Vagina (tissue), 2 donors: ENCODE data around the gene ATP5F1D. TPM values are rescaled to one million over a fixed set of nuclear protein-coding genes. Genes with fewer than 3 reads are reported as not detected.

ENCODE experiments used
- DNase-seq, 2 donors: peaks; one replicate each; pipeline ENCODE4 v3.0.0-alpha.2; 2017; ENCODE audit errors: extremely low spot score in 2 of 2
- H3K27ac ChIP-seq: fragments of 200-600 bp; sonication (generic); one replicate; pipeline ENCODE4 v1.5.1; 2019
- H3K27me3 ChIP-seq: fragments of 200-600 bp; sonication (generic); one replicate; pipeline ENCODE4 v1.5.1; 2019
- H3K36me3 ChIP-seq, 2 donors: fragments of 200-600 bp; sonication (generic); one replicate each; pipeline ENCODE4 v1.5.1; 2017 to 2019
- H3K4me1 ChIP-seq: fragments of 200-600 bp; sonication (generic); one replicate; pipeline ENCODE4 v1.5.1; 2019
- H3K4me3 ChIP-seq, 2 donors: fragments of 200-600 bp; sonication (generic); 1 replicate in 1 of 2; 2 replicates in 1 of 2; pipeline ENCODE4 v1.5.1; 2016 to 2019
- H3K9me3 ChIP-seq: fragments of 200-600 bp; sonication (generic); one replicate; pipeline ENCODE4 v1.5.1; 2019
- POLR2A ChIP-seq, 2 donors: fragments of 450-650 bp; IDR thresholded peaks; one replicate each; pipeline ENCODE4 v1.6.1; 2017; ENCODE audit warnings: antibody characterized with exemption in 2 of 2, mild to moderate bottlenecking in 2 of 2, moderate library complexity in 2 of 2
- POLR2AphosphoS5 ChIP-seq, 2 donors: sonication (generic); formaldehyde crosslinking; IDR thresholded peaks; one replicate each; pipeline ENCODE4 v1.9.0; 2017; ENCODE audit warnings: antibody characterized with exemption in 2 of 2, mild to moderate bottlenecking in 2 of 2, low read depth in 1 of 2; ENCODE audit not compliant: insufficient read depth in 1 of 2
- intact Hi-C: fragments of 100-400 bp; cut with DNase I; formaldehyde crosslinking; loops from one replicate; pipeline ENCODE4 v1.15.1; 2023
- total RNA-seq: library from RNA; depleted of rRNA; stranded (reverse); fragments of >200 nt; gene quantifications from one replicate; pipeline ENCODE4 v1.2.3, GENCODE V29; 2016
- TF ChIP-seq, protein P1 (sequence below), 3 experiments: fragments of 450-650 bp in 2 of 3; fragments of 200-600 bp in 1 of 3; sonication (generic) in 1 of 3; IDR thresholded peaks; one replicate each; pipeline ENCODE4 v1.5.1; 2017 to 2019; ENCODE audit warnings: antibody characterized with exemption in 3 of 3, mild to moderate bottlenecking in 2 of 3, moderate library complexity in 2 of 3

Gene ATP5F1D
- total RNA-seq, 1 donor from 2014 or later: 154 TPM

DNA sequence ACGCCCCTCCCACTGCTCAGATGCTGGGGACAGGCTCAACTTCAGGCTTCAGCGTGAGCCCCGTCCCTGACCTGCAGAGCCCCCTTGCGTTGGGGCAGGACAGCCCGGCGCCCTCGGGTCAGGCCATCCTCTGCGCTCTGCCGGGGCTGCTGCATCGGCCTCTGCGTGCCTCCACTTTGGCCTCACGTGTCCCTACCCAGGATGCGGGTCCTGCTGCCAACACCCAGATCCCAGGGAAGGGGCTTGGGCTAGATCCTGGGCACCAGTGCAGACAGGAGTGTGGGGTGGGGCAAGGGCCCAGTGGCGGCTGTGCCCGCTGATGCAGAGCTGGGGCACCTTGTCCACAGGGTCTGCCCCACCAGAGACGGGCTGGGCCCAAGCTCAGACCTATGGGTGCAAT lies 16.7 kb upstream of the ATP5F1D start:
- TF ChIP-seq POLR2A (IDR thresholded peaks at IDR 0.05) (no peak), POLR2AphosphoS5 (IDR thresholded peaks at IDR 0.05; ENCODE audit: insufficient read depth in 1 of 2, low read depth in 1 of 2) (no peak)
- TF ChIP-seq, protein P1, sequence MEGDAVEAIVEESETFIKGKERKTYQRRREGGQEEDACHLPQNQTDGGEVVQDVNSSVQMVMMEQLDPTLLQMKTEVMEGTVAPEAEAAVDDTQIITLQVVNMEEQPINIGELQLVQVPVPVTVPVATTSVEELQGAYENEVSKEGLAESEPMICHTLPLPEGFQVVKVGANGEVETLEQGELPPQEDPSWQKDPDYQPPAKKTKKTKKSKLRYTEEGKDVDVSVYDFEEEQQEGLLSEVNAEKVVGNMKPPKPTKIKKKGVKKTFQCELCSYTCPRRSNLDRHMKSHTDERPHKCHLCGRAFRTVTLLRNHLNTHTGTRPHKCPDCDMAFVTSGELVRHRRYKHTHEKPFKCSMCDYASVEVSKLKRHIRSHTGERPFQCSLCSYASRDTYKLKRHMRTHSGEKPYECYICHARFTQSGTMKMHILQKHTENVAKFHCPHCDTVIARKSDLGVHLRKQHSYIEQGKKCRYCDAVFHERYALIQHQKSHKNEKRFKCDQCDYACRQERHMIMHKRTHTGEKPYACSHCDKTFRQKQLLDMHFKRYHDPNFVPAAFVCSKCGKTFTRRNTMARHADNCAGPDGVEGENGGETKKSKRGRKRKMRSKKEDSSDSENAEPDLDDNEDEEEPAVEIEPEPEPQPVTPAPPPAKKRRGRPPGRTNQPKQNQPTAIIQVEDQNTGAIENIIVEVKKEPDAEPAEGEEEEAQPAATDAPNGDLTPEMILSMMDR (IDR thresholded peaks at IDR 0.05): no peak
- peaks cover 0 to 56% of the 10 kb centered on the region in 2 donors for H3K36me3 ChIP-seq
- intact Hi-C loops: no loop called here

DNA sequence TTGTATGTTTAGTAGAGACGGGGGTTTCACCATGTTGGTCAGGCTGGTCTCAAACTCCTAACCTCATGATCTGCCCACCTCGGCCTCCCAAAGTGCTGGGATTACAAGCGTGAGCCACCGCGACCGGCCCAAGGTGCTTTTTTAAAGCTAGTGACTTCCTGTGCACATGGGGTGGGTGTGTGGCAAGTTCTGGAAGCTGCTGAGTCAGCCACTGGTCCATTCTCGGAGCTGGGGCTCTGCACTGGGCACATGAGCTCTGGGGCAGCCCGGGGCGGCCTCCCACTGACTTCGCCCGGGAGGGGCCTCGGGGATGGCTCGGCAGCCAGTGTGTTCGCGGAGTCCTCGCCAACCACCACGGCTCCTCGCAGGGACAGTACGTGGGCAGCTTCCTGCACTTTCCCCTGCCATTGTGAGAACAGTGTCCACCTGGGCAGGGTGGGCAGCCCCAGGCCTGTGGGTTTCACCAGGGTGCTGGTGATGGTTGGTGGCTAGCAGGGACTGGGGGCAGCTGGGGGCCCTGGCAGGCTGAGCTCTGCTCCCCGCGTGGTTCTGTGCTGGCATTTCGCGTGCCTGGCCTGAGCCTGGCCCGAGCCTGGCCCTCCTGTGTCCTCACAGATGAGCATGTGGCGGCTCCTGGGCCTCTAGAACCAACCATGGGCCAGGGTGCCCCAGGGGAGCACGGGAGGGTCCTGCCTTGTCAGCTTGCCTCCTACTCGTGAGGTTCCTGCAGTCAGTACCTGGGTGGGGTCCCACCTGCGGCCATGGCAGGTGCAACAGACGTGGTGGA lies 15.9 kb upstream of the ATP5F1D start:
- Histone ChIP-seq H3K27ac (no peak overlapping the region), H3K27me3 (no peaks in the 10 kb centered on the region), H3K36me3 (peaks cover 0 to 52% of the 10 kb centered on the region in 2 donors), H3K4me1 (no peaks in the 10 kb centered on the region), H3K4me3 (no peak overlapping the region), H3K9me3 (no peaks in the 10 kb centered on the region)
- DNase-seq: no peak
- TF ChIP-seq POLR2A (IDR thresholded peaks at IDR 0.05) (no peak), POLR2AphosphoS5 (IDR thresholded peaks at IDR 0.05; ENCODE audit: insufficient read depth in 1 of 2, low read depth in 1 of 2) (no peak)
- TF ChIP-seq, protein P1 (IDR thresholded peaks at IDR 0.05): no peak
- intact Hi-C loops: no loop called here

More for the DNA sequence above, 16.7 kb upstream of the ATP5F1D start:
- H3K27ac ChIP-seq: no peak overlapping the region
- no peak for DNase-seq
- H3K27me3 ChIP-seq: no peaks in the 10 kb centered on the region
- H3K4me1 ChIP-seq: no peaks in the 10 kb centered on the region
- no peaks in the 10 kb centered on the region for H3K9me3 ChIP-seq
- H3K4me3 ChIP-seq: no peak overlapping the region

DNA sequence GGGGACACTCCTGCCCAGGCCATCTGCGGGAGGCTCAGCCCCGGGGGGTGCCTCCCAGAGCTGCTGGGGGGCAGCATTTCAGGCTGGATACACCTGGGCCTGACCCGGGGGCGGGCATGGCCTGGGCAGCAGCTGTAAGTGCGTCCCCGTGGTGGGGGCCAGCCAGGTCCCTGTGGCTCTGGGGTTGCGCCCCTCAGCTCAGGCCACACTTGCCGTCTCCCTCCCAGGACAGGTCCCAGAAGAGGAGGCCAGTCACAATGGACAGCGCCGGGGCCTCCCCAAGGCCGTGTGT lies 15.4 kb upstream of the ATP5F1D start:
- H3K27ac ChIP-seq: no peak overlapping the region
- intact Hi-C loops: no loop called here
- DNase-seq: no peak
- H3K4me3 ChIP-seq: no peak overlapping the region
- H3K4me1 ChIP-seq: no peaks in the 10 kb centered on the region
- H3K36me3 ChIP-seq: peaks cover 0 to 46% of the 10 kb centered on the region in 2 donors
- no peaks in the 10 kb centered on the region for H3K27me3 ChIP-seq
- H3K9me3 ChIP-seq: no peaks in the 10 kb centered on the region
- TF ChIP-seq POLR2AphosphoS5 (IDR thresholded peaks at IDR 0.05; ENCODE audit: insufficient read depth in 1 of 2, low read depth in 1 of 2) (no peak), POLR2A (IDR thresholded peaks at IDR 0.05) (no peak)
- TF ChIP-seq, protein P1 (IDR thresholded peaks at IDR 0.05): no peak

DNA sequence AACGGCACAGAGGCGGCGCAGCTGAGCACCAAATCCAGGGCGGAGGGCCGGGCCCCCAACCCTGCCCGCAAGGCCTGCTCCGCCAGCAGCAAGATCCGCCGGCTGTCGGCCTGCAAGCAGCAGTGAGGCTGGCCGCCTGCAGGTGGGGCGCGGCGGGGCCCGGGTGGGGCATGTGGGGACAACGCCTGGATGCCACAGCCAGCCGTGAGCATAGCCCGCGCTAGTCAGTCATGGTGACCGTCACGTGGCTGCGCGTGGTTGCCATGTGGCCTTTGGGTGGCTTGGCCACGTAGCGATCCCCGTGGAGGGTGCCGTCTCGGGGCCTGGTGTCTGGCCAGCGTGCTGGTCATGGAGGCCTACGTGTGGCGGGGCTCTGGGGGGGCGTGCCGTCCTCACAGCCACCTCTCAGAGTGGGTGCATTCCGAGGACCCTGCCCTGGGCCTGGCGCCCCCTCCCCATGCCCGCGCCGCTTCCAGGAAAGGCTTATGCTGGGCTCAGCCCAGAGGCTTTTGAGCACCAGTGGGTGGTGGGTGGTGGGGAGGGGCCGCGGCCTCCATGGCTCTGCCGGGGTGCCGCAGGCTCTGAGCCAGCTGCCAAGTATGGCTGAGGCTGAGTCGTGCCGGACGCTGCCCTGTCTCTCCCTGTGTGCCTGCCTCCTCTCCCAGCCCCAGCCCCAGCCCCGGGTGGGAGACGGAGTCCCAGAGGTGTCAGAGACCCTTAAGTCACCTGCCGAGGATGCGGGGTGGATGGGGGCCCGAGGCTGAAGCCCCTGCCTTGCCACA lies 14.8 kb upstream of the ATP5F1D start:
- peaks cover 0 to 42% of the 10 kb centered on the region in 2 donors for H3K36me3 ChIP-seq
- H3K4me1 ChIP-seq: peaks cover 2% of the 10 kb centered on the region
- no peak overlapping the region for H3K4me3 ChIP-seq
- H3K27ac ChIP-seq: no peak overlapping the region
- no peak for TF ChIP-seq POLR2AphosphoS5 (IDR thresholded peaks at IDR 0.05; ENCODE audit: insufficient read depth in 1 of 2, low read depth in 1 of 2)
- TF ChIP-seq POLR2A (IDR thresholded peaks at IDR 0.05): no peak
- TF ChIP-seq, protein P1 (IDR thresholded peaks at IDR 0.05): no peak
- H3K9me3 ChIP-seq: no peaks in the 10 kb centered on the region
- H3K27me3 ChIP-seq: no peaks in the 10 kb centered on the region
- intact Hi-C loops: no loop called here
- no peak for DNase-seq
